GM18951 (cell line): ENCODE data around the gene GNG12.

Experiments used
- POLR2A ChIP-seq: IDR thresholded peaks from 4 replicates; pipeline ENCODE4 v1.6.1; 2011; ENCODE audit warnings: mild to moderate bottlenecking; ENCODE audit not compliant: insufficient read length, insufficient read depth; ENCODE audit errors: extremely low read depth
- in situ Hi-C: fragments of 300-500 bp; cut with MboI; formaldehyde crosslinking; loops from one replicate; pipeline ENCODE4 v1.12.0; 2022; ENCODE audit warnings: low sequenced_read_pairs, mixed read lengths, inconsistent platforms; ENCODE audit not compliant: unreplicated experiment

The GNG12 gene

GRCh38 chr1:67816506-67816905 lies 16.8 kb downstream of the GNG12 start:
- in situ Hi-C loops, result no loop called here
- no peak for TF ChIP-seq POLR2A

DNA sequence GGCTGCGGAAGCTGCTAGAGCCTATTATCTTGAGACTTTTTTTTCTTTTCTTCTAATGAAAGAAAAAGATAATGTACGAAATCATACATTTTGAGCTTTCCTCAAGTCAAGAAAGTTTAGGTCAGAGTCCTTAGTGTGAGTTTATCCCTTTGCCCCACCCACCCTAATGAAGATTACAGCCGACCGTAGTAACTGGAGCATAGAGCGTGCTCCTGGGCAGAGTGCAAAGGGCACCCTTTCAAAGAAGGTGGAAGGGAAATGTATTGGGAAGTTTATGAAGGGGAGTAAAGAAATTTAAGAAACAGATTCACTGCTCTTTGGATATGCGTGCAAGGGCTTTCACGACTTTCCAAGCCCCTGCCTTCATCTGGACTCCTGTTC lies 17.2 kb downstream of the GNG12 start:
- in situ Hi-C loops, result no loop called here
- no peak for TF ChIP-seq POLR2A

- no peak for TF ChIP-seq POLR2A
- in situ Hi-C loops, result no loop called here
These were observed 17.8 kb downstream of the GNG12 start for GRCh38 chr1:67815303-67816094.

GRCh38 chr1:67814121-67814772 lies 19.0 kb downstream of the GNG12 start:
- TF ChIP-seq POLR2A, result no peak
- in situ Hi-C loops, result no loop called here

DNA sequence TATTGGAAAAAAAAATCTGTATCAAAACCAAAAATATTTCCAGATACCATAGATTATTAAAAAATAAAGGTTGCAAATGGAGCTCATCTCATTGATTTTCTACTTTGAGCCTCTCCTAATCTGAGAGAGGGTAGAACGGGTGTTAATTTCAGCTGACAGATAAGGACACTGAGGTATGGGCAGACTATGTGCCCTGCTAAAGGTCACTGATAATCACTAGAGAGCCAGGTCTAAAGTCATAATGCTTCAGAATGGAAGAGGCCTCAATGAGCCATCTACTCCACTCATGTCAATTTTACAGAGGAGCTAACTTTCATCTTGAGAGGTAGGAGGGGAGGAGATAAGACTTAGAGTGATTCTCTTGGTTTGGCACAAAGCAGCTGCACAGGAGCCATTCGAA lies 21.0 kb downstream of the GNG12 start:
- no peak for TF ChIP-seq POLR2A
- in situ Hi-C loops, result no loop called here

DNA sequence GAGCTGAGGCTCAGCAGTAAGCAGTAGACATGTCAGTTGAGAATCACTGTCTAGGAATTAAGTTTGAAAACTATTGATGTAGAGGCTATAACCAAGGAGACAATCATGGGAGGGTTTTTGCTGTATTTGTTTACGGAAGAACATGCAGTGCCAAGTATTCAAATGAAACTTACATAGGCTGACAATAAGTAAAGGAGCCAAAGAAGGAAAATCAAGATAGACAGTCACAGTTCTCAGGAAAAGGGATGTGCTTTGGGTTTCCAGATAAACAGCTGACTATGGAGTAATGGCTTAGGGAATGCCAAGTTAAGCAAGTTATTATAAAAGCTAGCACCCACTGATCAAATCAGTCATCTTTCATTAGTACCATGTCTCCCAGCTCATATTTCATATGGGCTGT lies 21.5 kb downstream of the GNG12 start:
- TF ChIP-seq POLR2A, result no peak
- in situ Hi-C loops, result no loop called here

GRCh38 chr1:67809887-67810286 lies 23.4 kb downstream of the GNG12 start:
- TF ChIP-seq POLR2A, result no peak
- in situ Hi-C loops, result no loop called here

- TF ChIP-seq POLR2A, result no peak
- in situ Hi-C loops, result no loop called here
These were observed 26.0 kb downstream of the GNG12 start for GRCh38 chr1:67807282-67807681.

- in situ Hi-C loops, result no loop called here
- TF ChIP-seq POLR2A, result no peak
These were observed 28.6 kb downstream of the GNG12 start for GRCh38 chr1:67804710-67805109.

- no peak for TF ChIP-seq POLR2A
- in situ Hi-C loops, result no loop called here
These were observed 29.6 kb downstream of the GNG12 start for GRCh38 chr1:67803380-67804279.

- in situ Hi-C loops, result no loop called here
These were observed 30.7 kb downstream of the GNG12 start for GRCh38 chr1:67802565-67802964.

DNA sequence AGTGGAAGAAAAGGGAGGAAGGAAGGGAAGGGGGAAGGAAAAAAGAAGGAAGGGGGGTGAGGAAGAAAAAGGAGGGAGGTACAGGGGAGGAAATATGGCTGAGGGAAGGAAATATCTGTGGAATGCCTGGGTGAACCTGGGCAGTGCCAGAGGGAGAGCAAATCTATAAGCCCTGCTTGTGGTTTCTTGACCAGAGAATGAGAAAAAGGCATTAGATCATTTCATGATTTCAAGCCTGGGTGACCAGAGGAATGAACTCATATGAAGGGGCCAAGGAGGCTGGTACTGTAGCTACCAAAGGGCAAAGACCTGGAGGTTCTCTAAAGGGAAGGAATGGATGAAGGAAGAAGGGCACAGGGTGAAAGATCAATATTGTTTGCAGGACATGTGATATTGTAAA lies 31.4 kb downstream of the GNG12 start:
- TF ChIP-seq POLR2A, result no peak
- in situ Hi-C loops, result no loop called here

More at GRCh38 chr1:67802565-67802964, 30.7 kb downstream of the GNG12 start:
- no peak for TF ChIP-seq POLR2A

DNA sequence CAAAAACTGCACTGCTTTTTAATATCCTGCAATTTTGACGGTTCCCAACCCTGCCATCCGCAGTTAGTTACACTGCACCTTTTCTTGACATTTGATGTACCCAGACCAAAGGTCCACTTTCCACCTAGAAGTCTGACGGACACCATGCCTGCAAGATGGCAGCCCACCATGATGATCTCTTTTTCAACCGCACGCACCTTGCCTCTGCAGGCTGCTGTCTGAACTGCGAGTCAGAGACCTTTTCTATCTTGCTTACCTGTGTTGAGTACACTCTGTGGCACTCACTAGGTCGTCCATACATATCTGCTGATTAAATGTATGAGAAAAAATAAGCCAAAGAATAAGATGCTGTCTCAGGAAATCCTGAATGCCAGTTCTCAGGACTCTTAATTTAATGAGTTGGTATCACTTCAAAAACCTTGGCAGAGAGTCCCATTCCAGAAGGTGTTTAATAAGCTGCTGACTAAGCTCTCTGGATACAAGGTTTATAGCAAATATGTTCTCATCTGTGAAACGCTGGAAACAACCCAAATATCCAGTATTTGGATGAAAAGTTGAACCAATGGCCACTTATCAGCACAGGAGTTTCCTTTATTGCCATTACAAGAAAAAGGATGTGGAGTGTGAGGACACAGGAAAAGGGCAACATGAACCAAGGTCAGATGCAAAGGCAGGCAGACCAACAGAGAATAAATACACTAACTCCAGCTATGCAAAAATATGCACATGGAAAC lies 37.9 kb downstream of the GNG12 start:
- in situ Hi-C loops, result no loop called here
- no peak for TF ChIP-seq POLR2A
